CD4-positive, alpha-beta T cell treated with Interferon alpha-2 for 1 hour (primary cell): ENCODE measurements around the gene STX4.

ENCODE experiments used
- DNase-seq, 2 donors: peaks; one replicate each; pipeline ENCODE4 v3.0.0-alpha.2; 2020 to 2022

Gene STX4

GRCh38 chr16:31032736-31033708, at the start of gene STX4:
STX4 (plus strand) TSS chr16:31033558; CDS start chr16:31033806, 248 bp downstream.
- peak; percentile 99 for DNase-seq

- no peak for DNase-seq
Observed at GRCh38 chr16:30983898-30984610, 49.3 kb upstream of the STX4 start.

- DNase-seq, result peak; percentile 74 to 81
Observed at GRCh38 chr16:30984669-30985400, 48.5 kb upstream of the STX4 start, which contains the start of gene HSD3B7. HSD3B7 (plus strand) TSS chr16:30985207; CDS start chr16:30985659, 452 bp downstream.

- no peak for DNase-seq
Observed at GRCh38 chr16:30985401-30986128, 47.8 kb upstream of the STX4 start.

- DNase-seq, result no peak
Observed at GRCh38 chr16:30986129-30986991, 47.0 kb upstream of the STX4 start.

GRCh38 chr16:30987581-30988190, 45.7 kb upstream of the STX4 start:
- DNase-seq, result no peak

- DNase-seq, result no peak
Observed at GRCh38 chr16:30989469-30990047, 43.8 kb upstream of the STX4 start.

GRCh38 chr16:30990105-30990504, 43.3 kb upstream of the STX4 start:
- no peak for DNase-seq

GRCh38 chr16:30991052-30991451, 42.3 kb upstream of the STX4 start:
- no peak for DNase-seq

GRCh38 chr16:30992276-30992780, 41.0 kb upstream of the STX4 start:
- no peak for DNase-seq

GRCh38 chr16:30992931-30993816, 40.2 kb upstream of the STX4 start:
- DNase-seq, result no peak

- DNase-seq, result no peak
Observed at GRCh38 chr16:30995927-30996323, 37.4 kb upstream of the STX4 start.

GRCh38 chr16:30996324-30996984, 36.9 kb upstream of the STX4 start:
- DNase-seq, result no peak

GRCh38 chr16:30996985-30997724, 36.2 kb upstream of the STX4 start:
- peak; percentile 81 to 87 for DNase-seq

- DNase-seq, result no peak
Observed at GRCh38 chr16:30997725-30998711, 35.3 kb upstream of the STX4 start.
